GM19467 (cell line): Measurements from ENCODE around the gene TXLNA.
"Not testable (repeated sequence)": the region's sequence is repeated elsewhere in the genome, so short reads cannot be mapped to it uniquely, and the experiment has no call there.

Source experiments
- ATAC-seq: cut with Tn5 transposase; IDR thresholded peaks from one replicate; pipeline ENCODE4 v1.9.1; 2021; ENCODE audit warnings: mild to moderate bottlenecking, moderate library complexity; ENCODE audit not compliant: unreplicated experiment

The TXLNA gene

GRCh38 chr1:32179443-32180185, at the start of gene TXLNA:
Gene TXLNA (plus strand): TSS chr1:32179675. CDS start chr1:32180346, 671 bp downstream.
- peak; percentile 75 for ATAC-seq

GRCh38 chr1:32133950-32134280, 45.6 kb upstream of the TXLNA start:
- not testable (repeated sequence) for ATAC-seq

DNA sequence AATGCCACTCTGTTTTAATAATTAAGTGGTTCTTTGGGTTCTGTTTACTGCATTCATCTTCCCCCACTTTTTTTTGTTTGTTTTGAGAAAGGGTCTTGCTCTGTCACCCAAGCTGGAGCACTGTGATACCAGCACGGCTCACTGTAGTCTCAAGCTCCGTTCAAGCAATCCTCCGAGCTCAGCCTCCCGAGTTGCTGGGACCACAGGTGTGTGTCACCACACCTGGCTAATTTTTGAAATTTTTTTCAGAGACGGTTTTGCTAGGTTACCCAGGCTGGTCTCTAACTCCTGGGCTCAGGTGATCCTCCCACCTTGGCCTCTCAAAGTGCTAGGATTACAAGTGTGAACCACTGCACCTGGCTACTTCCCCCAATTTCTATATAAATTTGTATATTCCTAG, 42.4 kb upstream of the TXLNA start:
- ATAC-seq, result no peak

DNA sequence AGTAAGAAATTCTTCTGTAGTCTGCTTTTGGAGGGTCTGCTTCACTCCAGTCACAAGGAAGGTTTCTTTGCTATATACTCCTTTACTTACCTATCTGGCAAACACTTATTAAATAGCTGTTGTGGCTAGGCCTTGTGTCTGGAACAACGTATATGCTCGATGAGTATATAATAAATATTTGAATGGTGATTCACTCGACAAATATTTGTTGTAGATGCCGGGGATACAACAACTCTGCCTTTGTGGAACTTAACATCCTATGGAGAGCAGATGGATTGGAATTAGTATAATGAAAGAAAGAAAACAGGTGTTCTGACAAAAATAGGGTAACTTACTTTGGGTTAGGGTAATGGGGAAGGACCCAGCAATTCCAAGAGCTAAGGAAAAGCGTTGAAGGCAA, 40.5 kb upstream of the TXLNA start:
- ATAC-seq, result no peak

GRCh38 chr1:32142446-32143301, 36.8 kb upstream of the TXLNA start:
- no peak for ATAC-seq

- not testable (repeated sequence) for ATAC-seq
Observed at GRCh38 chr1:32143302-32143695, 36.2 kb upstream of the TXLNA start.

DNA sequence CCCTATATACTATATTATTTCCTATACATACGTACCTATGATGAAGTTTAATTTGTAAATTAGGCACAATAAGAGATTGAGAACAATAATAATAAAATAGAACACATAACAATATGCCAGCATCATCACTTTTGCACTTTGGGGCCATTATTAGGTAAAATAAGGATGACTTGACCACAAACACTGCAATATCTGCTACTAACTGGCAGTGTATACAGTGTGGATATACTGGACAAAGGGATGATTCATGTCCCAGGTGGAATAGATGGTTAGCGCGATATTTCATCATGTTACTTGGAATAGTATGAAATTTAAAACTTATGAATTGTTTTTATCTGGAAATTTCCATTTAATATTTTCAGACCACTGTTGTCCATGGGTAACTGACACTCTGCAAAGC, 35.4 kb upstream of the TXLNA start:
- no peak for ATAC-seq

- not testable (repeated sequence) for ATAC-seq
Observed at GRCh38 chr1:32147799-32148198, 31.7 kb upstream of the TXLNA start.

GRCh38 chr1:32150847-32151246, 28.6 kb upstream of the TXLNA start:
- no peak for ATAC-seq

GRCh38 chr1:32151319-32151787, 28.1 kb upstream of the TXLNA start:
- no peak for ATAC-seq

DNA sequence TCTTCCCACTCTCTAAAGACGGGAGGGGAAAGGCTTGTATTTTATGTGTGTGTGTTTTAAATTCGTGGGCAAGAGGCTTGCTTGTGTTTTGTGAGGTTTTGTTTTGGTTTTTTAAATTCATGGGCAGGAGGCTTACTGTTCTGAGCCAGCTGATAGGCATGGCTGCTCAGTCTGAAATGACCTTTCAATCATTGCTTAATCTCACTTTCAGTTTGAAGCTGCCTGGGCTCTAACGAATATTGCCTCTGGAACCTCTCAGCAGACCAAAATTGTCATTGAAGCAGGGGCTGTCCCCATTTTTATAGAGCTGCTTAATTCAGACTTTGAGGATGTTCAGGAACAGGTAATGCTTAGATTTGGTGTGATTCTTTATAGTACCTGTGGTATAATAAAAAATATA, 20.3 kb upstream of the TXLNA start:
- no peak for ATAC-seq

DNA sequence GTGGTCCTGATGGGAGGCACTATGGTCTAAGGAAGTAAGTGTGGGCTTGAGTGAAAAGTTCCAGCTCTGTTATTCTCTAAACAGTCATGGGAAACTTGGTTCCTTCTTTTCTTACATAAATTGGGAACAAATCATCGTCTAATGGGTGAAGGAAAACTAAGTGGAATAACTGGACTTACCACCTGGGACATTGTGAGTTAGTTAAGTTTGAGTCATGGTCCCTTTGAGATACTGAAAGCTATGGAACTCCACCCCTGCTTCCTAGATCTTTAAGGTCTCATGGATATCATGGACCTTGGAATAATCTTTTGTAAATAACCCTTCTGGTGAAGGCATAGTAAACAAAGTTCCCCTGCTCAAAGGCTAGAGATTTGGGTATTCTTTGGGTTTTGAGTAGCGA, 16.1 kb upstream of the TXLNA start:
- no peak for ATAC-seq

GRCh38 chr1:32165633-32166032, 13.8 kb upstream of the TXLNA start:
- ATAC-seq, result not testable (repeated sequence)

- ATAC-seq, result no peak
Observed at GRCh38 chr1:32170991-32171390, 8.5 kb upstream of the TXLNA start.

- no peak for ATAC-seq
Observed at GRCh38 chr1:32172621-32173245, 6.7 kb upstream of the TXLNA start.

DNA sequence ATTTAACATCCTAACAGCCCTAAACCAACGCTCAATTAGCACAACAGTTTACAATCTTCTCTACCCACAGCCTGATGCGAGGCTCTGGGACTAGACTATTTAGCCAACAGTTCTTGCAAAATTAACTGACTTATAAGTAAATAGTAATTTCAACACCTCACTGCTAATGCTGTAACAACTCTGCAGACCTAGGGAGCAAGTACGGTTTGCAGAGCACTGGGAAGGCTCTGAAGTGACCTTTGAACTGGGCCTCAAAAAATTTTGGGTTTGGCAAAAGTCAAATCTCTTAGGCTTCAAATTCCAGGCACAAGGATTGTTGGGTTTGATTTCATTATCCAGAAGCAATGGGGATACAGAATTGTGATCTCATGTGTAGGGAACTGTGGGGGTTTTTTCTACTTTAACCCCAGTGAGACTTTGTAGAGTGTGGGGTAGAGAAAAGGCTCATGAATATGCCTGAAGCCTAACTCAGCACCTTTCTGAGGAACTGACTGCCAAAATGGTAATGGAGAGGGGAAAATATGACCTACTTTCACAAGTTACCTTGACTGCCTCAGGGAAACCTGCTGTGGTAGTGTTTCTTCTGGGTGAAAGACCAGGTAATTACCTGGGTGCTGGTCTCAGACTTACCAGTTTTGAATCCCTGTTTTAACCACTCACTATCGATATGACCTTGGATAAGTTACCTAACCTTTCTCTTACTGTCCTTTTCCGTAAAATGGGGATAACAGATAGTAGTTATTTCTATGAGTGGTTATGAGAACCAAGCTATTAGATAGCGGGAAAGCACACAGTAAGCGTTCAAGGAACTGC, 889 bp upstream of the TXLNA start:
- no peak for ATAC-seq

- ATAC-seq, result no peak
Observed at GRCh38 chr1:32179193-32179442, 357 bp upstream of the TXLNA start.

DNA sequence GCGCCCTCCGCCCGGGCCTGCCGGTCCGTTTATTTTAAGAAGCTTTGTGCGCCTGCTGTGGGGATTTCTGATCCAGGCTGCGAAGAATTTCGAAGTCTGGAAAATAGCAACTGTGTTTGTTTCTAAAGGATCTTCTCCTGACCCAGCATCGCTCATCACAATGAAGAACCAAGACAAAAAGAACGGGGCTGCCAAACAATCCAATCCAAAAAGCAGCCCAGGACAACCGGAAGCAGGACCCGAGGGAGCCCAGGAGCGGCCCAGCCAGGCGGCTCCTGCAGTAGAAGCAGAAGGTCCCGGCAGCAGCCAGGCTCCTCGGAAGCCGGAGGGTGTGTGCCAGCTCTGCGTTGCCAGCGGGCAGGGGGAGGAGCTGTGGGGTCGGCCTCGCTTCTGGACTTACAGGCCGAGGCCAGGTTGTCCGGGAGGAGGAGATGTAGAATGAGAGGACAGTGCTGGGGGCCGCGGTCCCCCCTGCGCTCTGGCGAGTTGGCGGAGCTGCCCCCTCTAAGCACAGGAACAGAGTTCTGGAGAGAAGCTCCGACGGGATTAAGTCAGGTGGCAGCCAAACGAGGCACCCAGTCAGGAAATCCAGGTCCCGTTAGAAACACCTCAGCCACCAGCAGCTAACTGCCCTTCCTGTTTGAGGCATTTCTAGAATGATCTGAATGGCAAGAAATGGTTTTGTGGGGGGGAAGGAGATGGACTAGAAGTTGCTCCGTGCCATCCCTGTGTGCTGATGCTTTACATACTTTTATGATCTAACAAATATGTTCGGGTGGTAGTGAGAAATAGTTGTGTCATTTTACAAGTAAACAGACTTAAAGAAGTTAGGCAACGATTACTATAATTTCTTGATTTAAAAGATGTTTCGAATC, 948 bp downstream of the TXLNA start:
- no peak for ATAC-seq

DNA sequence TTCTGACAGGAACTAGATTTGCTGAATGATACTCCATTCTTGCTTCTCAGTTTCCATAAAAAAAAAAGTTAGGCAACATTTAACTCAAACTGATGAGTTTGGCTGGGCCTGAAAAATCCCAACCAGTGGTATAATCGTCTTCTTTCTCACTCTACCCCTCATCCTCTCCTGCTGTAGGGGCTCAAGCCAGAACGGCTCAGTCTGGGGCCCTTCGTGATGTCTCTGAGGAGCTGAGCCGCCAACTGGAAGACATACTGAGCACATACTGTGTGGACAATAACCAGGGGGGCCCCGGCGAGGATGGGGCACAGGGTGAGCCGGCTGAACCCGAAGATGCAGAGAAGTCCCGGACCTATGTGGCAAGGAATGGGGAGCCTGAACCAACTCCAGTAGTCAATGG, 1.6 kb downstream of the TXLNA start:
- no peak for ATAC-seq

DNA sequence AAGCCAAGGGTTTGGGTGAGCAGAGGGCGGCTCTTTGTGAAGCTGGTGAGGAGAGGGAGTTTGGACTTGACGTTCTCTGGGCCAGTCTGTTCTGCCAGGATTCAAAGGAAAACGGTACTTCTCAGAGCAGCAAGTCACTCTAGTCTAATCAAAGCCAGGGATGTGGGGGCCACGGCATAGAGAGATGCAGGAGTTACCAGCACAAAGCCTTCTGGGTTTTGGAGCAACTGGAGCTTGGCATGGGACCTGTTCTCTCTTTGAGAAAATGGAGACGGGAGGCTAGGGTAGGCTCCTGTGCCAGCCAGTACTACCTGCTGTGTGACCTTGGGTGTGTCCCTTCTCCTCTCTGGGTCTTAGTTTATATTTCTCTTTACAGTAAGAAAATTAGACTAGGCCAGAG, 2.1 kb downstream of the TXLNA start:
- no peak for ATAC-seq
